Measurements from ENCODE around the gene CLASP1. TPM values are rescaled to one million over a fixed set of nuclear protein-coding genes. Genes with fewer than 3 reads are reported as not detected.

CLASP1 gene
- total and polyA plus RNA-seq, 12 donors = 10.1 to 90.6 (median 71.7) TPM

DNA sequence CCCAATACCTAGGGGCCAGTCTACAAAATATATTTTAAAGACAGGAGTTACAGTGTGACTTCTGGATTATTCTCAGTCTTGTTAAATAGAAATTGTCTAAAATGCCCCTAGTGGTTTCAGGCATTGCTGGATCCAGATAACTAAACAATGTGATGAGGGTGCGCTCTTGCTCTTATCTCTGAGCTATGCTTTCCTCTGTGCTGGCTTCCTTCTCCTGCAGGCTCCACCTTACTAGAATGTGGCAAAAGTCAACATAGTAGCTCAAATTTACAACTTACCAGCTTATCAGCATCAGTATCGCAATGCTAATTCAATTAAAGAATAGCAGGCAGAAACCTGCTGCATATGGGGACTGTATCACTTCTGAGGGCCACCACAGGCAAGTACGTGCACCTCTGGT, 179.9 kb downstream of the CLASP1 start:
- WGBS, 2 donors = 93 to 95% methylated on average over 3 of the region's 3 CpGs

DNA sequence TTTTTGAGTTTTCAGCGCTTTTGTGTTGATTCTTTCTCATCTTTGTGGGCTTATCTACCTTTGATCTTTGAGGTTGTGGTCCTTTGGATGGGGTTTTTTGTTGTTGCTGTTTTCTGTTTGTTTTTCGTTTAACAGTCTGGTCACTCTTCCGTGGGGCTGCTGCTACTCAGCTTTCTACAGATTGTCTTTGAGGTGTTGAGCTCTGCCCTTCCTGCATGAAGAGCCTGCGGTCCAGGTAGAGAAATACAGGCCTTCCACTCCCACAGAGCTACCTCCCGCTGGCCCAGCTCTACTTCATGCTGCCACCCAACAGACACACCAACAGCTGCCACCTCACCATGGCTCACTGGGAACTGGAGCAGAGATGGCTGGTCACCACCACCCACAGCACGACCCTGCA, 180.3 kb downstream of the CLASP1 start:
- DNase-seq (no peak), ATAC-seq (peak in 1 of 8 donors; percentile 38)
- intact Hi-C loops (cut with DNase I) = no loop called here
- no peak overlapping the region for H3K27ac ChIP-seq
- TF ChIP-seq CTCF (IDR thresholded peaks at IDR 0.05) = no peak
- no peaks in the 10 kb centered on the region for H3K9me3 ChIP-seq
- H3K36me3 ChIP-seq = peaks cover 0 to 62% (median 20%) of the 10 kb centered on the region in 9 donors
- 95 to 97% methylated on average over 6 of the region's 6 CpGs for WGBS, 2 donors
- no peak overlapping the region for H3K4me3 ChIP-seq
- no peaks in the 10 kb centered on the region for H3K27me3 ChIP-seq
- peaks cover 0 to 20% (median 15%) of the 10 kb centered on the region in 9 donors for H3K4me1 ChIP-seq

More for the DNA sequence above, 179.9 kb downstream of the CLASP1 start:
- no peak overlapping the region for H3K4me3 ChIP-seq
- no peak overlapping the region for H3K27ac ChIP-seq
- no peaks in the 10 kb centered on the region for H3K27me3 ChIP-seq
- no peak for DNase-seq
- H3K9me3 ChIP-seq = no peaks in the 10 kb centered on the region
- H3K36me3 ChIP-seq = peaks cover 0 to 62% (median 20%) of the 10 kb centered on the region in 9 donors
- no peak for ATAC-seq
- peaks cover 0 to 20% (median 15%) of the 10 kb centered on the region in 9 donors for H3K4me1 ChIP-seq
- TF ChIP-seq CTCF (IDR thresholded peaks at IDR 0.05) = no peak
- intact Hi-C loops (cut with DNase I) = no loop called here

DNA sequence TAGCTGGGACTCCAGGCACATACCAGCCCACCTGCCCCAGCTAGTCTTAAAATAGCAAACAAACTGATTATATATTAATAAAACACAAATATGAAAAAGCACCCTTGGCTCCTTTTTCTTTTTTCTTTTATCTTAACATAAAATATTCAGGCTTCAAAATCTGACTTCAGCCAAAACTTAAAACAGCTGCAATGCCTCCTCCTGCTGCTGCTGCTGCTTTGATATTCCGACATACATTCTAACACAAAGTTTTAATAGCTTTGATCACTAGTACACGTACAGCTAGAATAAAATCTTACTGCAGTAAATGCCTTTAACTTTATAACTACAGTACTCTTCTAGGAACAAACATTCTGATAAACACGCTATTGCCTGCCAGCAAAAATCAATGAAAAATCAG, 190.0 kb downstream of the CLASP1 start:
- Histone ChIP-seq H3K27ac (no peak overlapping the region), H3K36me3 (peaks cover 0 to 94% (median 34%) of the 10 kb centered on the region in 9 donors), H3K4me3 (no peak overlapping the region), H3K27me3 (no peaks in the 10 kb centered on the region), H3K9me3 (no peaks in the 10 kb centered on the region), H3K4me1 (no peaks in the 10 kb centered on the region)
- ATAC-seq = no peak
- intact Hi-C loops (cut with DNase I) = loop anchor here in 1 of 10 donors (10.0 kb wide), 1 partner anchor 54 kb away; no protein-coding TSS in a partner anchor
- 88% methylated on average over 3 of the region's 3 CpGs for WGBS, 2 donors
- no peak for DNase-seq
- TF ChIP-seq CTCF (IDR thresholded peaks at IDR 0.05) = no peak

- Histone ChIP-seq H3K36me3 (peaks cover 0 to 100% (median 51%) of the 10 kb centered on the region in 9 donors), H3K4me3 (no peak overlapping the region), H3K4me1 (no peaks in the 10 kb centered on the region), H3K9me3 (no peaks in the 10 kb centered on the region), H3K27ac (no peak overlapping the region), H3K27me3 (no peaks in the 10 kb centered on the region)
- no peak for ATAC-seq
- WGBS, 2 donors = 93 to 96% methylated on average over 3 of the region's 3 CpGs
- TF ChIP-seq CTCF (IDR thresholded peaks at IDR 0.05) = no peak
- no peak for DNase-seq
- intact Hi-C loops (cut with DNase I) = loop anchor here in 1 of 10 donors (10.0 kb wide), 1 partner anchor 52 kb away; no protein-coding TSS in a partner anchor
Measured at GRCh38 chr2:121456325-121456724, 192.9 kb downstream of the CLASP1 start.
